Measurements from ENCODE around the gene TANK.
"Not testable (repeated sequence)": the region's sequence is repeated elsewhere in the genome, so short reads cannot be mapped to it uniquely, and the experiment has no call there.

Gene TANK

DNA sequence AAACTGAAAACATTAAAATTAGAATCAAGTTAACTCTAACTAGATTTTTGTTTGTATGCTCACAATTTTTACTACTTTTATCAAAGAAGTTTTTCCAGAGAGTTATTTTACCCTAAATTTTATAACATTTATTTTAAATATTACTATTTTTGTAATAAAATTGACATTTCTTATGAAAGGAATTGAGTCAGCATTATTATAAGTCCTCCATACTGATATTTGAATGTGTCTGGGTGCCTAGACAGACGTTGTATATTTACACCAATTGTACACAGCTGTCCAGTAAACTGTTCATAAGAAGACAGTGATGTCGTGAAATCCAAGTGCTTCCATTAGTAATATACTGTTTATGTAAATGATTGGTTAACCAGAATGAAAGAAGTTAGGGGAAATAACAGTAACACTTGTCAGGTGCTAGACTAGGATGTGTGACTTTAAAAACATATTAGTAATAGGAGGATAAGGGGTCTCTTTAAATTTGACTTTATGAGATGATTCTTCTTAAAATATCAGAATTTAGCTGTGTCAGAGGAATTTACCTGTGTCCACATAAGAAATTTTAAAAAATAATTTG lies 73.7 kb downstream of the TANK start:
- DNase-seq, result no peak

DNA sequence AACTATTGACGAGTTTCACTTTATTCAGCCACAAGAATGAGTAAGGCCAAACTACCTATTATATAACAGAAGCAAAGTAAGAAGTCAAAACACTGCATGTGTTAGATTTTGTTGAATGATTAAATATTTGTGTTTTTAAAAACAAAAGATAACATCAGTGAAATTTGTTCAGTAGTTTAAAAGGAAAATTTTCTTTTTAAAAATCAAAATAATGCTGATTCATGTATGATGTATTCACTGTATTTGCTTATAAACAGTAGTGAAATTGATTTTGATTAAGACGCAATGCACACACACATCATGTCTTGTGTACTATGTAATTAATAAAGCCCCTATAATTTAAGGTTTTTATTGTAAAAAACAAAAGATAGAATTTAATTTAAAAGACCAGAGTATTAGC lies 74.4 kb downstream of the TANK start:
- no peak for DNase-seq

- no peak for DNase-seq
These were observed 77.4 kb downstream of the TANK start for GRCh38 chr2:161237392-161238264.

DNA sequence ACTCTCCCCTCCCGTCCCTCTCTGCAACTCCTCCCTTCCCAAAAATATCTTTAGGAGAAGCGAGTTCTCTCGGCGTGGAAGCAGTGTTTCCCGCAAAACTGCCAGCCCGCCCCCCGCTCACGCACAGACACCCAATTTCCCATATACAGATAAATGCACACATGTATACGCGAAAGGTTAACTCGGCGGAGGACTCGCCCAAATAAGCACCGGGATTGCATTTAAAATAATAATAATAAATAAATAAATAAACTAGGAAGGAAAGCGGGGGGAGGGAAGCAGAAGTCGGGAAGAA lies 78.0 kb downstream of the TANK start:
- no peak for DNase-seq

- no peak for DNase-seq
These were observed 78.5 kb downstream of the TANK start for GRCh38 chr2:161238560-161239325.

DNA sequence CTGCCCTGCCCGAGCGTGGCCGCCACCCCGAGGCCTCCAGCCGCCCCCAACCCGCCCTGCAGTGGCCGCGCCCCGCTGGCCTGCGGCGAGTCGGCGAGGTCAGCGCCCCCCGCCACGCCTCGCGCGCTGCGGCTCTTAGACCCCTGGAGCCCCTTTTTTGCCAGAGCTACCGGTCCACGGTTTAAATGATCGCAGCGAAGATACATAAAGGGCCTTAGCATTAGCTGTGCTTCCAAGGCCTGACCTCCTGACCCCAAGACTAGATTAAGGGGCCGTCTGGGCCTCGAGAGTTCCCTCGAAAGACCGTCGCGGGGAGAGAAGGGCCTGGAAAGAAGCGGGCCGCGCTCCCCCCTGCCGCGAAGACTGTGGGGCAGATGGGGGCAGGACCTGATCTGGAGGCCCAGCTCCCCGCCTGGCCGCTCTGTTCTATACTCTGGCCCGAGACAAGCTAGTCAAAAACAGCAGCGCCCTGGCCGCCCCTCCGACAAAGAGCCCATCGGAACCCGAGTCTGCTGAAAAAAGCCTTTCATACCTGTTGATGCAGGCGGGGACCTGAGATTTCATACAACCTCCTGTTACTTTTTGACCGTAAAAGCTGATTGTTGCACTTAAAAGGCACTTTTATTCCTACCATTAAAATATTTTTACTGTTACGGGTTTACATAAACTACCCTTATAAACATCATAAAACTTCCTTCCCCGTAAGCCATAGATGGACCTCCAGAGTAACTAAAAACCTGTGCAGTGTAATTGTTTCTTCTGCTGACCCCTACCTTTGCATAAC lies 79.3 kb downstream of the TANK start:
- DNase-seq, result no peak

- DNase-seq, result no peak
These were observed 81.7 kb downstream of the TANK start for GRCh38 chr2:161241894-161242293.

DNA sequence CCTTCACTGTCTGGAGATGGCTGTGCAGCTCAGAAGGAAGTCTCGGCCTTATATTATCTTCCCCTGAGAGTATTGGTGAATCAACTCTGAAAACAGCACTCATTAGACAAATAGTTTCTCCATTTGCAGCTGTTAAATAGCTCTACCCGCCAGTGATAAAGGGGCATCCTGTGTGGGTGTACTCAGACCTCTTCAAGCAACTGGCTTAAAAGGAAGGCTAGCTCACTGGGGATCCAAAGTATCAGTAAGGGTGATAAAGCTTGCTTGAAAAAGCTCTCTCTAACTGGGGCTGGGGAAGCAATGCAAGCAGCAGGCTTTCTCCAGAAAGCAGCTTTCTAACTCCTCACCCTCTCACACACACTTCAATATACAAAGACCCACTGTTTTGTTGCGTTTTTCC lies 83.1 kb downstream of the TANK start:
- DNase-seq, result no peak

DNA sequence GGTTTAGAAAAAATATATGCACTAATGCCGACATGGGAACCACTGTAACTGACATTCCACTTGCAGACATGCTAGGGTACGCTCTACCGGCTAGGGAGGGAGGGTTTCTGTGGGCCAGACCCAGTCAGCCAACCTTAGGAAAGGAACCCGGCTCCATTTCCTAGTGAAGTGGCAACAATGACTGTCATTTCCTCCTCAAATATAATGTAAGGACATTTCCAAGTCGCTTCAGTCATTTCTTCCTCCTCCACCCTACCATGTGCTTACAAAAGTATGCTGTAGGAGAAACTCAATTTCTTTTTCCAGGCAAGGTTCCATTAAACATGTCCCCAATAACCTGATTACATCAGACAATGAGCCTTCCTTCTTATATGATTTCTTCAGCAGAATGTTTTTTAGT lies 83.7 kb downstream of the TANK start:
- DNase-seq, result no peak

GRCh38 chr2:161244387-161245260 lies 84.4 kb downstream of the TANK start:
- not testable (repeated sequence) for DNase-seq

DNA sequence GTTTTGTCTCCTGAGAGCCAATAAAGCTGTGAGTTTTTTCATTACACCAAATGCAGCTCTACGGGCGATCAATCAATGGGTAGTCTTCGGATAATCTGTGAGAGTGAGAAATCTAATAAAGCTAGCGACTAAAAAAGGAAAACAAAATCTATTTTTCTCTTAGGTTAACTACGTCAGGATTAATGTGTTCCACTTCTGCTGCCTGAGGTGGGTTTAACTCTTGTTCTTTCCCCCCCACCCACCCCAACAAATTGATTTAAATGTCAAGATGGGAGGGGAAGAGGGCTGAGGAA lies 85.0 kb downstream of the TANK start:
- no peak for DNase-seq

- DNase-seq, result no peak
These were observed 85.4 kb downstream of the TANK start for GRCh38 chr2:161245671-161246070.

- DNase-seq, result no peak
These were observed 86.1 kb downstream of the TANK start for GRCh38 chr2:161246281-161246680.

DNA sequence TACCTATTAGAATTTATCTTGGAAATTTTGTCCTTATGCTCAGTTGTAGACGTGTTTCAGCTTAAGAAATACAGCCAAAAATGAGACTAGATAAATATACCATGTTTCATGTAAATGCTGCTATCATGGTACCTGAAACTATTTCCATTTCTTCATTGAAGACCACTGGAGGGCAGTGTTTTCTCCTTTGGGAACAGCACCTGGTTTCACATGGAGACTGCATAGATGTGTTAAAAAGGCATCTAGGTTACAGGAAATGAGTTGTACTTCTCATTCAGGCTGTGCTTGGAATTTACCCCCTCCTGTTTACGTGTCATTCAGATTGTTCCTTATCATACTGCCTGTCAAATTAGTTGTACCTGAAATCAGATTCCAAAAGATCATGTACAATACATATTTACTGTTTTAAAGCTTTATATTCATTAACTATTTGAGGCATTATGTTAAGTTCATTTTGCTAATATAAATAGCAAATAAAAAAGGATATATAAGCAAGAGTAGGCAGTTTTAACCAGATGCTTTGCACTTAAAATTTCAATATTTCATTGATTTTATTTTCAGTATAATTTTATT lies 90.7 kb downstream of the TANK start:
- DNase-seq, result no peak

DNA sequence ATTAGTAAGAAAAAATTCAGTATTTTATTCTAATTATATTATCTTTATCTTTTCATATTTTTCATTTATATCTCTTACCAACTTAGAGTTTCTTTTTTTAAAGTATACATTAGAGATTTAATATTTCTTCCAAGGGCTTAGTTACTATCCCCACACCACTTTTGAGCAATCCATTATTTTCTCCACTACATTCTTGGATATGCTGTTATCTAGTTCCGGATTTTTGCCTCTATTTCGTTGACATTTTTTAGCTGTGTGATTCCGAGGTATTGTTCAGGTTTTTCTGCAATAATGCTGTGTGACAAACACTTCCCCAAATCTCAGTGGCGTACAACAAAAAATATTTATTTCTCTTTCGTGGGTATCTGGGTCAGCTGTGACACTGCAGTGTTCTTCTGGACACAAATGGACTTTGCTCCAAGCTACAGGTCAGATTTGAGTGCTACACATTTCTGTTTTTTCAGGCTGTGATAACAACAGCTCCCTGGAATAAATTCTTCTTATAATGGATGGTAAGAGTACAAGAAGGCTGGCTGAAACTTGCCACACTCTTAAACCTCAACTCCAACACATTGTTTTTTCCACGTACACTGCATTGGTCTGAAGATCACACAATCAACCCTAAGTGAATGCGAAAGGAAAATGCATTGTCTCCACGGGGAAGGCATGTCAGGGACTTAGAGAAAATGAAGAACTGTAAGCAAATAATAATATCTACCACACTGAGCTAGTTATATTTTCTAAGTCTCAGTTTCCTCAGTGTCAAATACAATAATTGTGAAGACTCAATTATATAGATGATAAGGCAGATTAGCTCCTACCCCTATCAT lies 97.1 kb downstream of the TANK start:
- no peak for DNase-seq

GRCh38 chr2:161265874-161266273 lies 105.6 kb downstream of the TANK start:
- no peak for DNase-seq

DNA sequence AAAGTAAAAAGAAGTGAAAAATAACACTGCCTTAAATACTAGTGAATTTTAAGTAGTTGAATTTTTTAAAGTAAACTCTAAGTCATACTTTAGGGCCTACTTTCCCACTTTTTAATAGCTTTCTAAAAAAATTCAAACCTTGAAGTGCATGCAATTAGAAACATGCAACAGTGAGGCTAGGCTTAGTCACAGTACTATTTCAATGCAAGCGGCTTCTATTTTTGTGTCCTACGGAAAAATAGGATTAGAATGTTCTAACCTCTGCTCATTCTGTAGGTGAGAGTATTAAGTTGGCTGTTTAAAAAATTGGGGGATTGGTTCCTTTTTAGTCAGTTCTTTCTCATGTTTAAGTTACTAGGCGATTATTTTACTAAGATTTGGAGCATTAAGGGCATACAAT lies 108.9 kb downstream of the TANK start:
- DNase-seq, result no peak

DNA sequence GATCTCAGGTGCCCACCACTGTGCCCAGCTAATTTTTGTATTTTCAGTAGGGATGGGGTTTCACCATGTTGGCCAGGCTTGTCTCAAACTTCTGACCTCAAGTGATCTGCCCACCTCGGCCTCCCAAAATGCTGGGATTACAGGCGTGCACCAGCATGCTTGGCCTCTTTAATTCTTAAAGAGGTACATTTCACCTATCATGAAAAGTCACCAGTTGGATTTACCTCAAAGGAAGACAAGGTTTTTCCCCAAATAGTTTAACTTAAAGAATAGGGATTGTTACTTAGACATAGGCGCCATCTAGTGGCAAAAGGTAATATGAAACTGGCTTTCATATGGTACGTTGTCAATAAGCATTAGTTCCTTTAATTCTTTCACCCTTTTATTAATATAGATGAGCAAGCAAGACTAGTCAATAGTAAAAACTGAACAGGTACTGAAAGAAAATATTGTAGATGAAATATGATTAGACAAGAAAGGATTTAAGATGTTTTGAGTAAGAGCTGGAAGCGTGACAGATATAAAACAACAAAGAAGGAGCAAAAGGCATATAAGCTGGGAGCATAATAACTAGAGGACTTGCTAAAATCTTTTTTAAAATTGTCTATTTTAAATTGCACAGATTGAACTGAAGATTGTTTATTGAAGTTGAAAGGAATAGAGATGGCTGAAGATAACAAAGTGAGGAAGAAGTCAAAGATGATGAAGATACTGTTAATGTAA lies 113.0 kb downstream of the TANK start:
- no peak for DNase-seq

DNA sequence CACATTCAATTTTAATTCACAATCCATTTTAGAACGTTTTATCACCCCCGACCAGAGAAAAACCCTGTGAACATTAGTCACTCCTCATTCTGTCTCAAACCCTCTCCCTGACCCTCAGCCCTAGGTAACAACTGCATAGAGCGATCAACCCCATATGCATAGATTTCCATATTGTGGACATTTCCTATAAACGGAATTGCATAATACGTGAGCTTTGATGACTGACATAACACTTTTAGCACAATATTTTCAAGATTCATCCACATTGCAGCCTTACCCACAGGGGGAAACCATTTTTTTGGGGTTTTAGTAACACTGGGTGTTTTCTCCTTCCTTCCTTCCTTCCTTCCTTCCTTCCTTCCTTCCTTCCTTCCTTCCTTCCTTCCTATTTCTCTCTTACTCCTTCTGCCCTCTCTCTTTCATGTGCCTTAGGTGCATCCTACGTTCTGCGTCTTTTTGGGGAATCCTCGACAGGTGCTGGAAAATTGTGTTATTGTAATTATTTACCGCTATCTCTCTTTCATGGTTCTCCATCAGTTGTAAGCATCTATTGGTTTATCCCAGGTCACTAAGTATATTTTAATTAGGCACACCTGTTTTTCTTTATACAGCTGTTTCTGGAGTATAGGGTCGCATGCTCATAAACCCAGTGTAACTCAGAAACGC lies 118.5 kb downstream of the TANK start:
- not testable (repeated sequence) for DNase-seq

Measured in cortex of kidney (tissue), 1 donor.